Stomach smooth muscle (tissue), 2 donors: ENCODE results near the gene TMEM14B.
"Not testable (repeated sequence)": the region's sequence is repeated elsewhere in the genome, so short reads cannot be mapped to it uniquely, and the experiment has no call there.

ENCODE experiments used
- H3K27ac ChIP-seq: one replicate; pipeline ENCODE4 v1.7.0; 2013; ENCODE audit warnings: mild to moderate bottlenecking, low read length, inconsistent platforms
- H3K27me3 ChIP-seq, 2 donors: one replicate each; pipeline ENCODE4 v1.7.0; 2013; ENCODE audit warnings: low read length in 2 of 2; ENCODE audit not compliant: insufficient read depth in 2 of 2, control insufficient read depth in 1 of 2
- H3K36me3 ChIP-seq, 2 donors: one replicate each; pipeline ENCODE4 v1.7.0; 2013; ENCODE audit warnings: low read length in 2 of 2; ENCODE audit not compliant: control insufficient read depth in 2 of 2, insufficient read depth in 2 of 2
- H3K4me1 ChIP-seq: one replicate; pipeline ENCODE4 v1.7.0; 2013; ENCODE audit warnings: low read length; ENCODE audit not compliant: control insufficient read depth, insufficient read depth
- H3K4me3 ChIP-seq, 2 donors: one replicate each; pipeline ENCODE4 v1.7.0; 2013; ENCODE audit warnings: low read length in 2 of 2
- H3K9ac ChIP-seq, 2 donors: one replicate each; pipeline ENCODE4 v1.7.0; 2013; ENCODE audit warnings: low read length in 2 of 2, mild to moderate bottlenecking in 1 of 2
- H3K9me3 ChIP-seq, 2 donors: one replicate each; pipeline ENCODE4 v1.7.0; 2013; ENCODE audit warnings: low read length in 2 of 2; ENCODE audit not compliant: control insufficient read depth in 2 of 2
- donor health status: healthy.
- donor health status: Pancreatic carcinoma.

The TMEM14B gene

DNA sequence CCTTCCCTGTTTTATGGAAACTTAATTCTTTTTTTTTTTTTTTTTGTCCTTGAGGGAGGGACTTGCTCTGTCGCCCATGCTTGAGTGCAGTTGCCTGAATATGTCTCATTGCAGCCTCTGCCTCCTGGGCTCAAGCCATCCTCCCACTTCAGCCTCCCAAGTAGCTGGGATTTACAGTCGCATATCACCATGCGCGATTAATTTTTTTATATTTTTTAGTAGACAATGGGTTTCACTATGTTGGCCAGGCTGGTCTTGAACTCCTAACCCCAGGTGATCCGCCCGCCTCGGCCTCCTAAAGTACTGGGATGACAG lies 24.1 kb upstream of the TMEM14B start:
- peaks cover 2 to 10% of the 10 kb centered on the region in 2 donors for H3K36me3 ChIP-seq
- H3K27ac ChIP-seq, result peak overlapping the region; percentile 78
- peak overlapping the region; percentile 86 to 92 for H3K9ac ChIP-seq
- H3K27me3 ChIP-seq, result no peaks in the 10 kb centered on the region
- H3K4me3 ChIP-seq, result peak overlapping the region; percentile 80 to 86
- H3K9me3 ChIP-seq, result no peaks in the 10 kb centered on the region
- H3K4me1 ChIP-seq, result peaks cover 36% of the 10 kb centered on the region

DNA sequence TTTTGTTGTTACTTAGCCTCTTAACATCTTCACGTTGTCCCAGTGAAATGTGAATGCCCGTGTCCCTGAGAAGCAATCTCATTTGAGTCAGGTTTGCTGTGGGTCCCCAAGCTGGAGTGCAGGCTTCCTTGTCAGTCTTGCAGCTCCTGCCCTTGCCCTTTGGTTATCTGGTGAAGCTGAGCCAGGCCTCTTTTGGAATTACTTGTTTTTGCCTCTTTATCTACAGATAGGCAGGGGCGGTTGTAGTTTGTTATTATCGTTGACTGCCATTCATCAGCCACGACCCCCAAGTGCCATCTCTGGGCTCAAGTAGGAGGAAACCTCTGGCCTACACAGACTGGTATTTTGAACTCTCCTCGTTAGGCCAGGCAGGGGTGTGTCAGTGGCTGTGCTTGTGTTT lies 22.6 kb upstream of the TMEM14B start:
- Histone ChIP-seq H3K9me3 (no peaks in the 10 kb centered on the region), H3K4me1 (peaks cover 33% of the 10 kb centered on the region), H3K36me3 (peaks cover 3 to 10% of the 10 kb centered on the region in 2 donors), H3K4me3 (peak overlapping the region in 1 of 2 donors; percentile 29), H3K9ac (peak overlapping the region in 1 of 2 donors; percentile 86), H3K27me3 (no peaks in the 10 kb centered on the region), H3K27ac (no peak overlapping the region)

DNA sequence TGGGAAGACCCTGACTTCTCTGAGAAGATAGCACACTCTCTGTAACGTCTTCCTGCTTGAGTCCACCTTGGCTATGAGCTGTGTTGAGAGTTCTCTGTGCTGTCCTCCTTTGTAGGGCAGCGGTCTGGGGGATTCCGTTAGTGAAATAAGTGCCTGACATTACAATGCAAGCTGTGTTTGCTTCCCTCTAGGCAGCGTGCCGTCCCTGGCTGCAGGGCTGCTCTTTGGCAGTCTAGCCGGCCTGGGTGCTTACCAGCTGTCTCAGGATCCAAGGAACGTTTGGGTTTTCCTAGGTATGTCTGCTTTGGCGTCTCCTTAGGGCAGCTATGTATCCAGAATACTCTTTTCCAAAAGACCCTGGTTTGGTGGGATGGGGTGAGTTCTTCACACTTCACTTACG lies 21.9 kb upstream of the TMEM14B start:
- Histone ChIP-seq H3K9ac (no peak overlapping the region), H3K9me3 (no peaks in the 10 kb centered on the region), H3K27ac (no peak overlapping the region), H3K4me1 (peaks cover 29% of the 10 kb centered on the region), H3K4me3 (no peak overlapping the region), H3K27me3 (no peaks in the 10 kb centered on the region), H3K36me3 (peaks cover 6 to 15% of the 10 kb centered on the region in 2 donors)

DNA sequence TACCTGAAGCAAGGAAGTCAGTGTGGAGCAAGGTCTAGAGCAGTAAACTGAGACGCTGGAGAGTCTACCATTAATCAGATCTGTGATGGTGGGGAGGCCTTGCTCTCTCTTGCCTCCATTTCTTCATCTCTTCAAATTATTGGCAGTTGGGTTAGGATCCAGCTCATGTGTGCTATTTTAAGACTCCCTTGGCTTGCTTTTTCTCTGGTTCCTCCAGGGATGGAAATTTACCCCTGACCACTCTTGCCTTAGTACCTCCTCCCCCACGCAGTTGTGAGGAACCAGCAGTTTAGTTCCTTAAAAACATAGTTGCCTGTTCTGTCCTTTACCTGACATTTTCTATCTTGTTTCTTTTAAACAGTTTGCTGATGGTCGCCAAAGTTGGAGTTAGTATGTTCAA lies 17.4 kb upstream of the TMEM14B start:
- H3K4me1 ChIP-seq, result no peaks in the 10 kb centered on the region
- no peak overlapping the region for H3K9ac ChIP-seq
- no peak overlapping the region for H3K4me3 ChIP-seq
- H3K36me3 ChIP-seq, result peaks cover 21 to 29% of the 10 kb centered on the region in 2 donors
- no peak overlapping the region for H3K27ac ChIP-seq
- no peaks in the 10 kb centered on the region for H3K27me3 ChIP-seq
- H3K9me3 ChIP-seq, result no peaks in the 10 kb centered on the region

DNA sequence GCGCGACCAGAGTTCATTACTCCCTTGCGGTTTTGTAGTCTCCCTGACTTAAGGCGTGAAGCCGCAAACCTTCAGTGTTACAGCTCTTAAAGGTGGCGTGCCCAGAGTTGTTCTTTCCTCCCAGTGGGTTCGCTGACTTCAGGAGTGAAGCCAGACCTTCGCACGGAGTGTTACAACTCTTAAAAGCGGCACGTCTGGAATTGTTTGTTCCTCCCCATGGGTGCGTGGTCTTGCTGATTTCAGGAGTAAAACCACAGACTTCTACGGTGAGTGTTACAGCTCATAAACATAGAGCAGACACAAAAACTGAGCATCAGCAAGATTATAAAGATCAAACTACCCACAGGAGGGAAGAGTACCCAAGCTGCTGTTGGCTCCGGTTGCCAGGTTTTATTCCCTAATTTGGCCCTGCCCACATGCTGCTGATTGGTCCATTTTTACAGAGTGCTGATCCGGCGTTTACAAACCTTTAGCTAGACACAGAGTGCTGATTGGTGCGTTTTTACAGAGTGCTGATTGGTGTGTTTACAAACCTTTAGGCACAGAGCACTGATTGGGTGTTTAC lies 14.4 kb upstream of the TMEM14B start:
- Histone ChIP-seq H3K27ac (no peak overlapping the region), H3K9ac (no peak overlapping the region), H3K4me3 (no peak overlapping the region), H3K9me3 (no peaks in the 10 kb centered on the region), H3K27me3 (no peaks in the 10 kb centered on the region), H3K36me3 (peaks cover 19 to 21% of the 10 kb centered on the region in 2 donors), H3K4me1 (no peaks in the 10 kb centered on the region)

GRCh38 chr6:10733863-10734262 lies 13.7 kb upstream of the TMEM14B start:
- Histone ChIP-seq H3K36me3 (peaks cover 19% of the 10 kb centered on the region in 2 donors), H3K9ac (no peak overlapping the region), H3K9me3 (no peaks in the 10 kb centered on the region), H3K27me3 (no peaks in the 10 kb centered on the region), H3K4me1 (no peaks in the 10 kb centered on the region), H3K27ac (no peak overlapping the region), H3K4me3 (no peak overlapping the region)

DNA sequence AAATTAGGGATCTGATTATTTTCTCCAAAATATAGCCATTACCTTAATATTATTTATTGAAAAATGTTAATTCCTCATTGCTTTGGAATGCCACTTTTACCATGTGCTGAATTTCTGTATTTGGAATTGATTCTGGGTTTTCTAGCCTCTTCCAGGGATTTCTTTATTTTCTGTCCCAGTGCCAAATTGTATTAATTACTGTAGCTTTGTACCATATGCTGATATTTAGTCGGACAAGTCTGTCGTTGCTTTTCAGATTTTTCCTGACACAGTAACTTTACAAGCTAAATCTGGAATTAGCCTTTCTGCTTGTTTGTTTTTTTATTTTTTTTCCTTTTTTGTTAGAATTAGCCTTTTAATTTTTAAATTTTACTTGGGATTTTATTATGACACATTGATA lies 10.9 kb upstream of the TMEM14B start:
- H3K27ac ChIP-seq, result no peak overlapping the region
- H3K27me3 ChIP-seq, result no peaks in the 10 kb centered on the region
- H3K4me3 ChIP-seq, result no peak overlapping the region
- H3K9ac ChIP-seq, result no peak overlapping the region
- H3K36me3 ChIP-seq, result peaks cover 12 to 17% of the 10 kb centered on the region in 2 donors
- H3K4me1 ChIP-seq, result no peaks in the 10 kb centered on the region
- H3K9me3 ChIP-seq, result no peaks in the 10 kb centered on the region

DNA sequence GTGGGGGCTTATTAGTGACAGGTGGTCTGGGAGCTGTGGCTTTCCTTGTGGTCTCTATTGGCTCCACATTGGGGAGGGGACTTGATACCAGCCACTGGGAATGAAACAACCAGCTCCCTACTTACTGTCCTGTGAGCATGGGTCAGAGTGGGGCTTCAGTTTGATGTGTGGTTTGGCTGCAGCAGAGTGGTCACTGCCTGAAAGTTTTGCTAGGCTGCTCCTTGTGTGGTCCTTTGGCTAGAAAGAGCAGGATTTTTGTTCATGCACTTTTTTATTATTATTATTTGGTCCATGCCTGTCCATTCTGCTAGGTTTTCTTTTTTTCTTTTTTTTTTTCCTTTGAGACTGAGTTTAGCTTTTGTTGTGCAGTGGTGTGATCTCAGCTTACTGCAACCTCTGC lies 7.5 kb upstream of the TMEM14B start:
- Histone ChIP-seq H3K4me1 (no peaks in the 10 kb centered on the region), H3K27ac (no peak overlapping the region), H3K9ac (no peak overlapping the region), H3K9me3 (no peaks in the 10 kb centered on the region), H3K36me3 (peaks cover 2 to 8% of the 10 kb centered on the region in 2 donors), H3K4me3 (no peak overlapping the region), H3K27me3 (no peaks in the 10 kb centered on the region)

DNA sequence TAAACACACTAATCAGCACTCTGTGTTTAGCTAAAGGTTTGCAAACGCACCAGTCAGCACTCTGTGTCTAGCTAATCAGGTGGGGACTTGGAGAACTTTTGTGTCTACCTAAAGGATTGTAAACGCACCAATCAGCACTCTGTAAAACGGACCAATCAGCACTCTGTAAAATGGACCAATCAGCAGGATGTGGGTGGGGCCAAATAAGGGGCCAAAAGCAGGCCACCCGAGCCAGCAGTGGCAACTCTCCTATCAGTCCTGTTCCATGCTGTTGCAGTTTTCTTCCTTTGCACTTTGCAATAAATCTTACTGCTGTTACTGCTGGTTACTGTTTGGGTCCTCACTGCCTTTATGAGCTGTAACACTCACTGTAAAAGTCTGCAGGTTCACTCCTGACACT lies 6.0 kb upstream of the TMEM14B start:
- H3K27ac ChIP-seq, H3K36me3 ChIP-seq, H3K4me1 ChIP-seq, H3K27me3 ChIP-seq, H3K4me3 ChIP-seq, H3K9ac ChIP-seq, H3K9me3 ChIP-seq: not testable (repeated sequence)

GRCh38 chr6:10742251-10742650 lies 5.4 kb upstream of the TMEM14B start:
- H3K4me1 ChIP-seq, result peaks cover 3% of the 10 kb centered on the region
- H3K9me3 ChIP-seq, result no peaks in the 10 kb centered on the region
- peaks cover 2 to 9% of the 10 kb centered on the region in 2 donors for H3K36me3 ChIP-seq
- no peaks in the 10 kb centered on the region for H3K27me3 ChIP-seq
- H3K9ac ChIP-seq, result no peak overlapping the region
- H3K27ac ChIP-seq, result no peak overlapping the region
- H3K4me3 ChIP-seq, result no peak overlapping the region

GRCh38 chr6:10743515-10743914 lies 4.1 kb upstream of the TMEM14B start:
- Histone ChIP-seq H3K4me1 (peaks cover 10% of the 10 kb centered on the region), H3K4me3 (no peak overlapping the region), H3K36me3 (peaks cover 2 to 9% of the 10 kb centered on the region in 2 donors), H3K9me3 (no peaks in the 10 kb centered on the region), H3K27me3 (no peaks in the 10 kb centered on the region), H3K27ac (no peak overlapping the region), H3K9ac (no peak overlapping the region)
